WTC11 (cell line): Measurements from ENCODE around the gene SLC9A9. TPM values are rescaled to one million over a fixed set of nuclear protein-coding genes. Genes with fewer than 3 reads are reported as not detected.

Experiments used
- ATAC-seq: fragments of 200-7000 bp; cut with Tn5 transposase; 2 replicates; pipeline ENCODE4 v1.10.0; 2021; ENCODE audit warnings: mild to moderate bottlenecking, moderate library complexity
- CTCF ChIA-PET: fragments of 300-600 bp; sonication (Branson Sonifier 250); formaldehyde crosslinking; loops from one replicate; lab custom pipeline; 2021; ENCODE audit warnings: antibody characterized with exemption; lab: Charles Lee
- POLR2A ChIA-PET: fragments of 350-600 bp; sonication (Branson Sonifier 250); formaldehyde crosslinking; loops from one replicate; lab custom pipeline; 2021; ENCODE audit warnings: antibody characterized with exemption; lab: Charles Lee
- DNase-seq: peaks from one replicate; pipeline ENCODE4 v3.0.0; 2021; ENCODE audit warnings: low spot score
- H3K27ac Mint-ChIP-seq: 2 replicates; pipeline ENCODE4 v1.8.0; 2021; ENCODE audit warnings: mixed read lengths
- H3K27me3 Mint-ChIP-seq: 2 replicates; pipeline ENCODE4 v1.8.0; 2021; ENCODE audit warnings: low read depth, mild to moderate bottlenecking, moderate library complexity, mixed read lengths
- H3K36me3 Mint-ChIP-seq: 2 replicates; pipeline ENCODE4 v1.8.0; 2021; ENCODE audit warnings: mixed read lengths
- H3K4me1 Mint-ChIP-seq: 2 replicates; pipeline ENCODE4 v1.8.0; 2022; ENCODE audit warnings: mixed read lengths
- H3K4me3 Mint-ChIP-seq: 2 replicates; pipeline ENCODE4 v1.8.0; 2021; ENCODE audit warnings: mild to moderate bottlenecking, moderate library complexity, mixed read lengths
- H3K9me3 Mint-ChIP-seq: 2 replicates; pipeline ENCODE4 v1.8.0; 2021; ENCODE audit warnings: mixed read lengths
- ATF2 ChIP-seq: sonication (generic); formaldehyde crosslinking; IDR thresholded peaks from 2 replicates; pipeline ENCODE4 v1.8.1; 2022; ENCODE audit warnings: low read depth, missing genetic modification reagents, borderline replicate concordance
- E2F1 ChIP-seq: sonication (generic); formaldehyde crosslinking; IDR thresholded peaks from 2 replicates; pipeline ENCODE4 v1.8.0; 2022; ENCODE audit warnings: mild to moderate bottlenecking, missing genetic modification reagents
- EMX1 ChIP-seq: fragments of 250-450 bp; sonication (Bioruptor Pico); IDR thresholded peaks from 2 replicates; pipeline ENCODE4 v1.8.0; 2021; ENCODE audit warnings: mild to moderate bottlenecking
- FOXK1 ChIP-seq: sonication (generic); formaldehyde crosslinking; IDR thresholded peaks from 2 replicates; pipeline ENCODE4 v1.8.0; 2022; ENCODE audit warnings: mild to moderate bottlenecking, moderate library complexity, missing genetic modification reagents
- FOXP1 ChIP-seq: sonication (generic); formaldehyde crosslinking; IDR thresholded peaks from 2 replicates; pipeline ENCODE4 v1.8.0; 2022; ENCODE audit warnings: missing genetic modification reagents, mild to moderate bottlenecking, moderate library complexity, borderline replicate concordance
- FOXP4 ChIP-seq: sonication (generic); formaldehyde crosslinking; IDR thresholded peaks from 2 replicates; pipeline ENCODE4 v1.8.0; 2022; ENCODE audit warnings: mild to moderate bottlenecking, missing genetic modification reagents
- JUN ChIP-seq: sonication (generic); formaldehyde crosslinking; IDR thresholded peaks from 2 replicates; pipeline ENCODE4 v1.8.0; 2023; ENCODE audit warnings: mild to moderate bottlenecking, missing genetic modification reagents
- KAT7 ChIP-seq: sonication (generic); formaldehyde crosslinking; IDR thresholded peaks from 2 replicates; pipeline ENCODE4 v1.8.1; 2023; ENCODE audit warnings: missing genetic modification reagents, mild to moderate bottlenecking, borderline replicate concordance
- MAX ChIP-seq: sonication (generic); formaldehyde crosslinking; IDR thresholded peaks from 2 replicates; pipeline ENCODE4 v1.8.0; 2022; ENCODE audit warnings: mild to moderate bottlenecking, missing genetic modification reagents
- NFE2L1 ChIP-seq: sonication (generic); formaldehyde crosslinking; IDR thresholded peaks from 2 replicates; pipeline ENCODE4 v1.8.1; 2023; ENCODE audit warnings: missing genetic modification reagents
- NR2C2 ChIP-seq: sonication (generic); formaldehyde crosslinking; IDR thresholded peaks from 2 replicates; pipeline ENCODE4 v1.8.0; 2022; ENCODE audit warnings: mild to moderate bottlenecking, missing genetic modification reagents
- OVOL2 ChIP-seq: fragments of 250-450 bp; sonication (Bioruptor Pico); IDR thresholded peaks from 2 replicates; pipeline ENCODE4 v1.9.0; 2021; ENCODE audit warnings: mild to moderate bottlenecking, borderline replicate concordance
- PRDM15 ChIP-seq: sonication (generic); formaldehyde crosslinking; IDR thresholded peaks from 2 replicates; pipeline ENCODE4 v1.8.0; 2022; ENCODE audit warnings: missing genetic modification reagents
- TEAD4 ChIP-seq: sonication (generic); formaldehyde crosslinking; IDR thresholded peaks from 2 replicates; pipeline ENCODE4 v1.8.0; 2022; ENCODE audit warnings: mild to moderate bottlenecking, missing genetic modification reagents
- USF2 ChIP-seq: sonication (generic); formaldehyde crosslinking; IDR thresholded peaks from 2 replicates; pipeline ENCODE4 v1.8.1; 2023; ENCODE audit warnings: mild to moderate bottlenecking, missing genetic modification reagents, moderate library complexity
- ZBTB43 ChIP-seq: sonication (generic); formaldehyde crosslinking; IDR thresholded peaks from 2 replicates; pipeline ENCODE4 v1.8.1; 2023; ENCODE audit warnings: mild to moderate bottlenecking, missing genetic modification reagents
- ZNF219 ChIP-seq: sonication (generic); formaldehyde crosslinking; IDR thresholded peaks from 2 replicates; pipeline ENCODE4 v1.8.0; 2023; ENCODE audit warnings: missing genetic modification reagents, mild to moderate bottlenecking, borderline replicate concordance
- ZNF232 ChIP-seq: sonication (generic); formaldehyde crosslinking; IDR thresholded peaks from 2 replicates; pipeline ENCODE4 v1.8.0; 2022; ENCODE audit warnings: mild to moderate bottlenecking, missing genetic modification reagents
- ZNF317 ChIP-seq: sonication (generic); formaldehyde crosslinking; IDR thresholded peaks from 2 replicates; pipeline ENCODE4 v1.8.1; 2023; ENCODE audit warnings: low read depth, mild to moderate bottlenecking, moderate library complexity, missing genetic modification reagents, borderline replicate concordance
- total RNA-seq: library from RNA; stranded (reverse); gene quantifications from 3 replicates; pipeline ENCODE4 v1.2.3, GENCODE V29; 2021

SLC9A9 gene
- total RNA-seq, 1 experiment from 2014 or later, result 1.2 TPM

GRCh38 chr3:143634991-143635390 is 213.3 kb downstream of the SLC9A9 start:
- ChIA-PET CTCF (no interaction called here), POLR2A (no interaction called here)
- Mint-ChIP-seq H3K9me3 (peaks cover 7% of the 10 kb centered on the region; the same call in 1 of the 2 replicates), H3K27ac (no peak overlapping the region), H3K4me3 (no peak overlapping the region), H3K27me3 (no peaks in the 10 kb centered on the region), H3K36me3 (no peaks in the 10 kb centered on the region), H3K4me1 (no peaks in the 10 kb centered on the region)
- no peak for DNase-seq
- TF ChIP-seq MAX (CRISPR knock-in tag), result no peak
- no peak for TF ChIP-seq NFE2L1 (CRISPR knock-in tag)
- TF ChIP-seq ZBTB43 (CRISPR knock-in tag), result no peak
- no peak for ATAC-seq

- Mint-ChIP-seq H3K27me3 (no peaks in the 10 kb centered on the region), H3K27ac (no peak overlapping the region), H3K9me3 (peaks cover 7% of the 10 kb centered on the region; the same call in 1 of the 2 replicates), H3K4me3 (no peak overlapping the region), H3K4me1 (no peaks in the 10 kb centered on the region), H3K36me3 (no peaks in the 10 kb centered on the region)
- ATAC-seq, result no peak
- no peak for DNase-seq
- TF ChIP-seq TEAD4 (CRISPR knock-in tag), result no peak
- TF ChIP-seq ATF2, result no peak
- TF ChIP-seq NR2C2 (CRISPR knock-in tag), result no peak
- TF ChIP-seq JUN (CRISPR knock-in tag), result no peak
- TF ChIP-seq FOXP4 (CRISPR knock-in tag), result no peak
- no peak for TF ChIP-seq EMX1 (CRISPR knock-in tag)
- no peak for TF ChIP-seq ZNF317 (CRISPR knock-in tag)
- TF ChIP-seq ZNF219 (CRISPR knock-in tag), result no peak
- no peak for TF ChIP-seq OVOL2 (CRISPR knock-in tag)
- TF ChIP-seq PRDM15 (CRISPR knock-in tag), result no peak
- TF ChIP-seq KAT7, result no peak
- TF ChIP-seq FOXK1 (CRISPR knock-in tag), result no peak
- ChIA-PET CTCF (no interaction called here), POLR2A (no interaction called here)
Measured at GRCh38 chr3:143634427-143634826, 213.8 kb downstream of the SLC9A9 start.

GRCh38 chr3:143633816-143634215 is 214.5 kb downstream of the SLC9A9 start:
- ATAC-seq, result no peak
- CTCF ChIA-PET, result no interaction called here
- no peak overlapping the region for H3K27ac Mint-ChIP-seq
- TF ChIP-seq ZNF232 (no peak), FOXP4 (CRISPR knock-in tag) (no peak), USF2 (CRISPR knock-in tag) (no peak), E2F1 (CRISPR knock-in tag) (no peak), FOXP1 (CRISPR knock-in tag) (no peak), JUN (CRISPR knock-in tag) (no peak), MAX (CRISPR knock-in tag) (no peak)

More at GRCh38 chr3:143633816-143634215, 214.5 kb downstream of the SLC9A9 start:
- no peaks in the 10 kb centered on the region for H3K36me3 Mint-ChIP-seq
- H3K27me3 Mint-ChIP-seq, result no peaks in the 10 kb centered on the region
- H3K9me3 Mint-ChIP-seq, result peaks cover 7% of the 10 kb centered on the region; the same call in 1 of the 2 replicates
- POLR2A ChIA-PET, result no interaction called here
- H3K4me1 Mint-ChIP-seq, result no peaks in the 10 kb centered on the region
- no peak overlapping the region for H3K4me3 Mint-ChIP-seq
- DNase-seq, result no peak
